Stimulated activated CD4-positive, alpha-beta T cell treated with anti-CD3 and anti-CD28 coated beads, Interleukin-15, amount 100 ng/mL, for 48 hours (primary cell): Measurements from ENCODE around the gene SLC23A2.
"Not testable (repeated sequence)": the region's sequence is repeated elsewhere in the genome, so short reads cannot be mapped to it uniquely, and the experiment has no call there.

ENCODE experiments used
- DNase-seq, 2 donors: peaks; one replicate each; pipeline ENCODE4 v3.0.0-alpha.2; 2020; ENCODE audit warnings: low read depth in 2 of 2

The SLC23A2 gene

DNA sequence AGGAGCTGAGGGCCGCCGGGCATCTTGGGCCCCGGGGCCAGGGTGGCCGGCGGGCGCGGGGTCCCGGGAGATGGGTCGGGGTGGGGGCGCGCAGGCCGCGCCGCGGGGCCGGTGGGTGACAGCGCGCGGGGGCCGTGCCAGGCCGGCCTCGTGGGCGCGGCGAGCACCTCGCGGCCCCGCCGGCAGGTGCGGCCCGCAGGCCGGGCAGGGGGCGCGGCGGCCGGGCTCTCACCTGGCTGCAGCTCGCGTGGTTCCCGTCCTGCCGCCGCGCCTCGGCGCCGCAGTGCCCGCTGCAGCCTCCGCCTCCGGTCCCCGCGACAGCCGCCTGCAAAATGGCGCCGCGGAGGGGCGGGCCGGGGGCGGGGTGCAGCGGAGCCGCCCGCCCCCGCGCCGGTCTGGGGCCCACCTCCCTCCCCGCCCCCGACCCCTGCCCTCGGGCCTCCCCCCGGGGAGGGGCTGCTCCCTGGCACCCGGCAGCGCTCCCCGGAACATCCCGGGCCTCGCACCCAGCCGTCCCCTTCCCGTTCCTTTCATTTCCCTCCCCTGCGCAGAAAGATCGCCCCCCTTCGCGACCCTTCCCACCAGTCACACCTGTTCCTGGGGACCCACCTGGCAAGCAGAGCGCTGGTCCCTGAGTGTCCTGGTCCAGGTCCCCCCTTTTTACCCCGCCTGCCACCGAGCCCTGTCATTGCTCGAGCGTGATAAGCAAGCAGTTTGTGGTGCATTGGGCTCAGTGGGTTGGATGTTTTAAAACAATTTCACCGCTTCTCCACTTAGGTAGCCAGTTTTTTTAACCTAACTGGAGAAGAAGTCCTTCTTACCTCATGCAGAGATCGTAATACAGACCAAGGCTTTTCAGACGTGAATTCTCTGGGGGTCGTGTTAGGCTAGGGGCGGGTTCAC, at the start of gene SLC23A2:
Gene SLC23A2, minus strand, starts transcription at position 337 of the 903 bp plus-strand sequence. CDS start 68,948 bp downstream, outside the sequence.
- peak in 1 of 2 donors; percentile 36 for DNase-seq

GRCh38 chr20:5046656-5047339, 45.5 kb upstream of the SLC23A2 start:
- no peak for DNase-seq

DNA sequence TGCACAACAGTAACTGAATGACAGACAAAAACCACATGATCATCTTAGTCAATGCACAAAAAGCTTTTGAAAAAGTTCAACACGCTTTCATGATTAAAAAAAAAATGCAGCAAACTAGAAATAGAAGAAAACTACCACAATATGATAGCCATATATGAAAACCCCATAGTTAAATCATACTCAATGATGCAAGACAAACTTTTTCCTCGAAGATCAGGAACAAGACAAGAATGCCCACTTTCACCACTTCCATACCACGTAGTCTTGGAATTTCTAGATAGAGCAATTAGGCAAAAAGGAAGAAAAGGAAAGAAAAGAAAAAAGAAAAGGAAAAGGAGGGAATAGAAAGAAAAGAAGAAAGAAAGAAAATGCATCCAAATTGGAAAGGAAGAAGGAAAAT, 44.6 kb upstream of the SLC23A2 start:
- no peak for DNase-seq

DNA sequence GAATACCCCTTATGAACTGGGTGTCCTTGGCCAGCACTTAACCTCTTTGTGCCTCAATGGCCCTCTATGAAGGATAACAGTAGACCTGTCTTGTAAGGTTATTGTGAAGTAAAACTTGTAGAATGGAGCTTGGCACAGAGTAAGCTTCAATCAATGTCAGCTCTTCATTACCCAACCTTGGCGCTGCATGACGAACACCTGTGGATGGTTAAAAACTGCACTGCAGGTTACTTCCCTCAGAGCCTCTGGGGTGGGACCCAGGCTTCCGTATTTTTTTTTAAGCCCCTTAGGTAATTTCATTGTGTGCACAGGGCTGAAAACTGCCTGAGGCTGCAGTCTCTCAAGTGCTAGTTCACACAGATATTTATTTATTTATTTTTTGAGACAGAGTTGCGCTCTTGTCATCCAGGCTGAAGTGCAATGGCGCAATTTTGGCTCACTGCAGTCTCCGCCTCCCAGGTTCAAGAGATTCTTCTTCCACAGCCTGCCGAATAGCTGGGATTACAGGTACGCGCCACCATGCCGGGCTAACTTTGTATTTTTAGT, 42.8 kb upstream of the SLC23A2 start:
- no peak for DNase-seq

- no peak for DNase-seq
Measured at GRCh38 chr20:5041433-5041832, 40.1 kb upstream of the SLC23A2 start.

DNA sequence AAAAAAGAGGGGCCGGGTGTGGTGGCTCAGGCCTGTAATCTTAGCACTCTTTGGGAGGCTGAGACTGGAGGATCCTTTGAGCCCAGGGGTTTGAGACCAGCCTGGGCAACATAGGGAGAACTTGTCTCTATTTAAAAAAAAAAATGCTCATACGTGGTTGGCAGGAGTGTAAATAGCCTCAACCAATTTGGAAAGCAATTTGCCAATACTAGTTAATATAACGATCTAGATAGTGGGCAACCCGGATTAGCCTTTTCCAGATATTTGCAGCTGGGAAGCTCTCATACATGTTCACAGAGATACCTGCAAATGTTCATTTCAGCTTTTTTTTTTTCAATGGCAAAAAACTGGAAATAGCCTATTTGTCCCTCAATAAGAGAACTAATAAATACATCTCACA, 39.0 kb upstream of the SLC23A2 start:
- DNase-seq: no peak

DNA sequence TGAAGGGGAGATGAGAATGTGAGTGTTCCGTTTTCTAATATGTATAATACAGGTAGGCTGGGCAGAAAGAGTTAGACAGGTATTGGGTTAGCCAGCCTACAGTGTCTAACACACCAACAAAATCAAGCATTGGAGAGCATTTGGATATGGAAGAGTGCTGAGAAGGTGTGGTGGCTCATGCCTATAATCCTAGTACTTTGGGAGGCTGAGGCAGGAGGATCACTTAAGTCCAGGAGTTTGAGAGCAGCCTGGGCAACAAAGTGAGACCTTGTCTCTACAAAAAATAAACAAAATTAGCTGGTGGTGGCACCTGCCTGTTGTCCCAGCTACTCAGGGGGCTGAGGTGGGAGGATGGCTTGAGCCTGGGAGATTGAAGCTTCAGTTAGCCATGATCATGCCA, 38.6 kb upstream of the SLC23A2 start:
- DNase-seq: no peak

GRCh38 chr20:5039255-5039657, 37.9 kb upstream of the SLC23A2 start:
- DNase-seq: peak in 1 of 2 donors; percentile 31

- DNase-seq: no peak
Measured at GRCh38 chr20:5036828-5037227, 35.5 kb upstream of the SLC23A2 start.

- DNase-seq: not testable (repeated sequence)
Measured at GRCh38 chr20:5035518-5035917, 34.2 kb upstream of the SLC23A2 start.

DNA sequence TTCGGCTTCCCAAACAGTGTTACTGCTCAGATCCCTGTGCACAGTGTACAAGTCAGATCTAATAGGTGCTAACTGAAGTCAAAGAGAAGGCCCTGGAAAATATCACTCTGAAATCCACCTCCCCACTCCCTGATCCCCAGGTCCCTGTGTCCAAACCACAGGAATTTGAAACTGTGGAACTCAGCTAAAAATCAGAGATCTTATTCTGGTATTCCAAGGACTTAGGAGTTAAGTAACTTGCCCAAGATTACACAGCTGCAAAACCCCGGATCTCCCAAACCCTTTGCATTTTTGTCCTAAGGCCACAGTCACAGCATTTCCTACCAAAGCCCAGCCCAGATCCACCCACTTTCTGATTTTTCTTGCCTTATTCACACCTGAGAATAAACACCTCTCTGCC, 32.3 kb upstream of the SLC23A2 start:
- no peak for DNase-seq

DNA sequence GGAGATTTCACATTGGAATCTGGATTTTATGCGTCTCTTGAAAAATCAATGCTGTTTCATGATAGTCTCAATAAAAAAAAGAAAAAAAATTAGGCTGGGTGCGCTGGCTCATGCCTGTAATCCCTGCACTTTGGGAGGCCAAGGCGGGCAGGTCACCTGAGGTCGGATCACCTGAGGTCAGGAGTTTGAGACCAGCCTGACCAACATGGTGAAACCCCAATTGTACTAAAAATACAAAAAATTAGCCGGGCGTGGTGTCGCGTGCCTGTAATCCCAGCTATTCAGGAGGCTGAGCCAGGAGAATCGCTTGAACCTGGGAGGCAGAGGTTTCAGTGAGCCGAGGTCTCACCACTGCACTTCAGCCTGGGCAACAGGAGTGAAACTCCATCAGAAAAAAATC, 30.4 kb upstream of the SLC23A2 start:
- not testable (repeated sequence) for DNase-seq

- no peak for DNase-seq
Measured at GRCh38 chr20:5031206-5031557, 29.9 kb upstream of the SLC23A2 start.

DNA sequence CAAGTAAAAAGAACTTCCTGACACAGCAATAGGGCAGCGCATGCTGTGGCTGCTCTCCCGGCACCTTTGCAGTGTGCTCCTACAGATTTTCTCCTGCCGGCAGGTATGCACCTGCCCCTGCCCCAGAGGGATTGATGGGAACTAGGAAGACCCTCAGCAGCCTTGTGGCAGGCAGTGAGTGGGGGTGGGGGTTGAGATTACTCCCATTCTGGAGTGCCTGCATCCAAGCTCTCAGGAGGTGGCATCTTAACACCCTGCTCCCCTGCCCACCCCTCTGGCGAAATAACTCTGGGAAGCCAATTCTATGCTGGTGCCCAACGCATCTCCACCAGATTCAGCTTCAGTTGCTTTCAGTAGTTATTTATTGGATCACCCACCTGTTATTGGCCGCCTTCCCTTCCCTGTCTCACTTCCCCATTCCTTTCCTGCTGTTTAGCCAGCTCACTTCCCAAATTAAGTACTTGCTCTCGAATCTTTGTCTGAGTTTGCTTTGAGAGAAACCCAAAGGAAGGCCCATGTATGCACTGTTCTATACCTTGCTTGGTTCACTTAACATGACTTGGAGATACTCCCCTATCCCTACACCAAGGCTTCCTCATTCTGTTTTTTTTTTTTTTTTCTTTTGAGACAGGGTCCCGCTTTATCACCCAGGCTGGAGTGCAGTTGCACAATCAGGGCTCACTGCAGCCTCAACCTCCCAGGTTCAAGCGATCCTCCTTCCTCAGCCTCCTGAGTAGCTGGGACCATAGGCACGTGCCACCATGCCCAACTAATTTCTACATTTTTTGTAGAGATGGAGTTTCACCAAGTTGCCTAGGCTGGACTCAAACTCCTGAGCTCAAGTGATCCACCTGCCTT, 29.3 kb upstream of the SLC23A2 start:
- no peak for DNase-seq

DNA sequence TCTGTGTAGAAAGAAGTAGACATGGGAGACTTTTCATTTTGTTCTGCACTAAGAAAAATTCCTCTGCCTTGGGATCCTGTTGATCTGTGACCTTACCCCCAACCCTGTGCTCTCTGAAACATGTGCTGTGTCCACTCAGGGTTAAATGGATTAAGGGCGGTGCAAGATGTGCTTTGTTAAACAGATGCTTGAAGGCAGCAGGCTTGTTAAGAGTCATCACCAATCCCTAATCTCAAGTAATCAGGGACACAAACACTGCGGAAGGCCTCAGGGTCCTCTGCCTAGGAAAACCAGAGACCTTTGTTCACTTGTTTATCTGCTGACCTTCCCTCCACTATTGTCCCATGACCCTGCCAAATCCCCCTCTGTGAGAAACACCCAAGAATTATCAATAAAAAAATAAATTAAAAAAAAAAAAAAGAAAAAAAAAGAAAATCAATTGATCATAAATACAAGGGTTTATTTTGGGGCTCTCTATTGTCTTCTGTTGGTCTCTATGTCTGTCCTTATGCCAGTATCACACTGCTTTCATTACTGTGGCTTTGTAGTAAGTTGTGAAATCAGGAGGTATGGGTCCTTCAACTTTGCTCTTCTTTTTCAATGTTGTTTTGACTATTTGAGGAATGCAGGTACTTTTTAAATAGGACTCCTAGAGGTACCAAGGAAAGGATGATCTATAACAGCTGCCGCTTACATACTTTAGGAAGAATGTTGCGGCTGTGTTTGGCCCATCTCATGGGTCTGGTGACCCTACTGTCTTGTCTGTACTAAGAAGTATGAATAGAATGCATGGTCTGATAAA, 27.1 kb upstream of the SLC23A2 start:
- DNase-seq: not testable (repeated sequence)

GRCh38 chr20:5024982-5025381, 23.7 kb upstream of the SLC23A2 start:
- DNase-seq: no peak

DNA sequence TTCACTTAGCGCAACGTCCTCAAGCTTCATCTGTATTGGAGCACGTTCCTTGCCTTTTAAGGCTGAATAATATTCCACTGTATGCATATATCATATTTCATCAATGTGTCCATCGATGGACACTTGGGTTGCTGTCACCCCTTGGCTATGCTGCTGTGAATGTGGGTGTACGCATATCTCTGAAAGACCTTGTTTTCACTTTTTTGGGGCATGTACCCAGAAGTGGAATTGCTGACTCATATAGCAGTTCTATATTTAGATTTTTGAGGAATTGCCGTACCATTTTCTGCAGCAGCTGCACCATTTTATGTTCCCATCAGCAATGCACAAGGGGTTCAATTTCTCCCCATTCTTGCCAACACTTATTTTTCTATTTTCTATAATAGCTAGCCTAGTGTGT, 22.8 kb upstream of the SLC23A2 start:
- DNase-seq: no peak

DNA sequence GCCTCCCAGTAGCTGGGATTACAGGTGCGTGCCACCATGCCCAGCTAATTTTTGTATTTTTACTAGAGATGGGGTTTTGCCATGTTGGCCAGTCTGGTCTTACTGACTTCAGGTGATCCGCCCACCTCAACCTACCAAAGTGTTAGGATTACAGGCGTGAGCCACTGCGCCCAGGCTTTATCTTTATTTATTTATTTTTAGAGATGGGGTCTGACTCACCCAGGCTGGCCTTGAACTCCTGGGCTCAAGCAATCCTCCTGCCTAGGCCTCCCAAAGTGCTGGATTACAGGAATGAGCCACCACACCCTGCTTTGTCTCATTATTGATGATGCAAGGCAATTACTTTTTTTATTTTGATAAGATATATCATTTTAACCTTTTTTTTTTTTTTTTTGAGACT, 21.9 kb upstream of the SLC23A2 start:
- DNase-seq: not testable (repeated sequence)

DNA sequence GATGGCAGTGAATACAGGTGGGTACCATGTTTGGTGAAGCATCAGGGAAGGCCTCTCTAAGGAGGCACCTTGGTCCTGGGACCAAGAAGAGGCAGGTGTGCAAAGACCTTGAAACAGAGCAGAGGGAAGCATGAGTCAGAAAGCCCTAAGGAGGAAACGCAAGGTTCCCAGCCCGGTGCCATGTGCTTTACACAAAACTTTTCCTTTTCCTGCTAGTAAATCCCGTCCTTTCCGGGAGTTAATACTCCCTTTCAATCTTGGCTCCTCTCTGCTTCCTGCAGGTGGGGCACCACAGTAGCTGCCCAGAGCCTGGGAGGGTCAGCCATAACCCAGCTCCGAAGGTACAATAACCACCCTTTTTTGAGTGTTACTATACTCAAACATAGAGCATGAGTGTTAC, 19.4 kb upstream of the SLC23A2 start:
- DNase-seq: no peak

- DNase-seq: no peak
Measured at GRCh38 chr20:5013682-5014447, 12.6 kb upstream of the SLC23A2 start.
